Astrocyte of the spinal cord (primary cell): ENCODE results near the gene ISL1.

ENCODE experiments used
- DNase-seq: peaks from one replicate; pipeline ENCODE4 v3.0.0; 2011; ENCODE audit warnings: low read depth, low spot score
- H3K4me3 ChIP-seq: 2 replicates; pipeline ENCODE4 v1.5.1; 2011; ENCODE audit warnings: low read depth, mild to moderate bottlenecking, low read length, moderate library complexity
- CTCF ChIP-seq: IDR thresholded peaks from 2 replicates; pipeline ENCODE4 v1.5.1; 2012; ENCODE audit warnings: low read depth, mild to moderate bottlenecking, low read length, inconsistent platforms
- in situ Hi-C: cut with HindIII; loops from 2 replicates; pipeline ENCODE4 v1.10.0; 2017; ENCODE audit warnings: low sequenced_read_pairs

ISL1 gene

GRCh38 chr5:51386916-51387883 lies 4.0 kb downstream of the ISL1 start:
- no peak for TF ChIP-seq CTCF
- no peak overlapping the region for H3K4me3 ChIP-seq

GRCh38 chr5:51387884-51388275 lies 4.6 kb downstream of the ISL1 start:
- in situ Hi-C loops = no loop called here
- no peak for TF ChIP-seq CTCF
- H3K4me3 ChIP-seq = no peak overlapping the region
- DNase-seq = no peak

More at GRCh38 chr5:51386916-51387883, 4.0 kb downstream of the ISL1 start:
- in situ Hi-C loops = no loop called here
- no peak for DNase-seq

- in situ Hi-C loops = no loop called here
- DNase-seq = no peak
- H3K4me3 ChIP-seq = no peak overlapping the region
- TF ChIP-seq CTCF = no peak
These were observed 5.4 kb downstream of the ISL1 start for GRCh38 chr5:51388488-51389287.

DNA sequence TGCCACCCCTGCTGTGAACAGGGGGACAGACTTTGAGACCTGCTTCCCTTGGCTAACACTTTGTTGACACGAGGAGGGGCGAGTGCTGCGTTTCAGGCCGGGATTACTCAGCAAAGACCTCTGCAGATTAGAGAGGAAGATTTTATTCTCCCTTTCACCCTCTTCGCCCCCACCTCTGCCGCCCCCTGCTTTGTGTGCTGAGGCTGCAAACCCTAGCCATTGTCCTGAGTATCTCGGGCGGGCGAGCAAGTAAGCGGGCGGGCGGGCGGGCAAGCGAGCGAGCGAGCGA lies 6.0 kb downstream of the ISL1 start:
- H3K4me3 ChIP-seq = no peak overlapping the region
- TF ChIP-seq CTCF = no peak
- in situ Hi-C loops = no loop called here
- DNase-seq = no peak

- in situ Hi-C loops = no loop called here
- TF ChIP-seq CTCF = no peak
- no peak overlapping the region for H3K4me3 ChIP-seq
- no peak for DNase-seq
These were observed 6.6 kb downstream of the ISL1 start for GRCh38 chr5:51389577-51390463.

GRCh38 chr5:51391175-51391574 lies 7.9 kb downstream of the ISL1 start:
- no peak for TF ChIP-seq CTCF
- DNase-seq = no peak
- in situ Hi-C loops = no loop called here
- H3K4me3 ChIP-seq = no peak overlapping the region
